HG03108 (cell line): ENCODE results near the gene HACD2.
A peak's percentile ranks its signal among the peaks of the same experiment; 100 is the strongest.
"Not testable (repeated sequence)": the region's sequence is repeated elsewhere in the genome, so short reads cannot be mapped to it uniquely, and the experiment has no call there.

ENCODE experiments used
- ATAC-seq: cut with Tn5 transposase; IDR thresholded peaks from one replicate; pipeline ENCODE4 v1.9.1; 2021; ENCODE audit warnings: moderate library complexity; ENCODE audit not compliant: unreplicated experiment

HACD2 gene

DNA sequence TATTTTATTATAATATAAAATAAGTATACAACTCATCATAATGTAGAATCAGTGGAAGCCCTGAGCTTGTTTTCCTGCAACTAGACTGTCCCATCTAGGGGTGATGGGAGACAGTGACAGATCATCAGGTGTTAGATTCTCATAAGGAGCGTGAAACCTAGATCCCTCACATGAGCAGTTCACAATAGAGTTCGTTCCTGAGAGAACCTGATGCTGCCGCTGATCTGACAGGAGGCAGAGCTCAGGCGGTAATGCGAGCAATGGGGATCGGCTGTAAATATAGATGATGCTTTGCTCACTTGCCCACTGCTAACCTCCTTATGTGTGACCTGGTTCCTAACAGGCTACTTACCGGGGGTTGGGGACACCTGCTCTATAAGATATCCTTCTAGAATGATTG is 26.8 kb upstream of the HACD2 start:
- ATAC-seq = not testable (repeated sequence)

DNA sequence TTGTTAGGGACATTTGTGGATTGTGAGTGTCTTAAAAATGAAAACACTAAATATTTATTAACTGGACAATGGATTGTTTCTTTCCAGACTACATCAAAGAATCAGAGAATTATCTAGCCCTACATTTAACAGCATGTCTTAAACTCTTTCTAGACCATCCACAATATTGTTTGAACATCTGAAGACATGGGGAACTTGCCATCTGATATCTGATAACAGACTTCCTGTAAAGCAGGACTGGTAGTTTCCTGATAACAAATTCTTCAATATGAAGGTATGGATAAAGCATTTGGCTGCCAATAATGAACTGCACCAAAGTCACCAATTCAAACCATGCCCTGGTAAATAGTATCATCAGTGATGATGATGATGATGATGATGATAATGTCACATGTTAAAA is 26.2 kb upstream of the HACD2 start:
- no peak for ATAC-seq

DNA sequence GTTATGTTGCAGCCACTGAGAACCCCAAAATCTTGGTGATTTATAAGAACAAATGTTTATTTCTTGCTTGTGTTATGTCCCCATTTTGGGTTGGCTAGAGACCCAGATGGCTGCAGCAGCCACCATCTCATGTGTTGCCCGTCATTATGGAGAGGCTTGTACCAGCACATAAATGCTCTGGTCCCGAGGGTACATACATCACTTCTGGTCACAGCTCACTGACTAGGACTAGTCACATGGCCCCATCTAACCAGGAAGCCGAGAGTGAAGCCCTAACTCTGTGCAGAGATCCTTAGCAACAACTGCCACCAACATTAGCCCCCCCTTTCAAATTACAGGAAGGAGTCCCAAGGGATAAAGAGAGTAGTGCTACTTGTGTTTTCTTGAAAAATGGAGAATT is 25.5 kb upstream of the HACD2 start:
- ATAC-seq = peak; percentile 65

DNA sequence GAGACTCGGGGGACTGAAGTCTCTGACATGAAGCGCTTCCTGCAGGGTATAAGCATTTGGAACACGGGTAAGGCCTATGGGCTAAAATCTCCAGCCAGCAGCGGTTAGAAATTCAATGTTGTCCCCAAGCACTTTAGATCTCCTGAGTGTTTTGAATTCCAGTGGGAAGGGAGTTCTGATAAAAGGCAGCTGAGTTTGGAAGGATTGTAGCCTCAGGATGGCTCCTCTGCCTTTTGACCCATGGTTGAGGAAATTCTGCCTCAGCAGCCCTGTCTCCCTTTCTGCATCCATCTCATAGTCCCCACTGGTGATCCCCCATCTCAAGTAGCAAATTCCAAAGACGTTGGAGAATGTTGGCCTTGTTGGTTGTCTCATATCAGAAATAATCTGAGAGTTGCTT is 24.2 kb upstream of the HACD2 start:
- ATAC-seq = no peak

DNA sequence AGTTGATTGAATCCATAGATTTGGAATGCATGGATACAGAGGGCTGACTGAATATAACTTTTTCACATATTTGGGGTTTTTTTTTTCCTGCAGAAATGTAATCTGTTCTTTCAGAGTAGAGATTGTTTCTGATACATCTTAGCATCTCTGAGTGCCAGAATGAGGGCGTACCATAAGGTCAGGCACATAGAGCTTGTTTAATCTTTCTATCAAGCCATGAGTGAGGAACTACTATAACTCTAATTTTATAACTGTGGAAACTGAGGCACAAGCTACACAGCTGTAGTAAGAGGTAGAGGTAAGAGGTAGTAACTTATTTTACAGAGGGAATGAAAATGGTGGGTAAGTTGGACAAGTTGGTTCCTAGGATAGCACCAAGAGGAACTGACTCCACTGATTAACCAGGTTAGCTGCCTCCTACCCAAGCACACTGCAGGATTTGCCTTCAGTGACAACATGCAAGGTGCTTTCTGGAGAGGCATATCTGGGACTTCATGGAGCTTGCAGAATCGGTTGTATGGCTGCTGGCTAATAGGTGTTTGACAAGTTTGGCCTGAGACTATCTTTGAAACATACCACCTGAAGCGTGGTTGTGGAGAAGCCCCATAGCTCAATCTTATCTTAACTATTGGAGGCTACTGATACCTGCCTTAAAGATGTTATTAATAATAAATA is 23.5 kb upstream of the HACD2 start:
- no peak for ATAC-seq

DNA sequence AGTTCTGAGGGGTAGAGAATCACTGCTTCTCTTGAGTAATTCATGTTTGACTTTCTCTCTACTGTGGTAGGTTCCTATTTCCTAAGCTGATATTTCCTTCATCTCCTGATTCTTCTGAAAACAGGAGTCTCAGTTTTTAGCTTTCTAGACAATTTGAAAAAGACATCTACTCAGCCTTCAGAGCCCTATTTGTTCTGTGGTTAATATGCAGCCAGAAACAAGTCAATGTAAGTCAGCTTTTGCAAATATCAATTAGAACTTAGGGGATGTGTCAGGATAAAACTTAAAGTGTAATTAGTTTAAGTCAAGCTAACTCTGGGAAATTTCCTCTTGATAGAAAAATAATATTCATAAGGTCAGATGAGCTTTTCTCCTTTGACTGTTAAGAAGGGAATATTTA is 21.7 kb upstream of the HACD2 start:
- no peak for ATAC-seq

DNA sequence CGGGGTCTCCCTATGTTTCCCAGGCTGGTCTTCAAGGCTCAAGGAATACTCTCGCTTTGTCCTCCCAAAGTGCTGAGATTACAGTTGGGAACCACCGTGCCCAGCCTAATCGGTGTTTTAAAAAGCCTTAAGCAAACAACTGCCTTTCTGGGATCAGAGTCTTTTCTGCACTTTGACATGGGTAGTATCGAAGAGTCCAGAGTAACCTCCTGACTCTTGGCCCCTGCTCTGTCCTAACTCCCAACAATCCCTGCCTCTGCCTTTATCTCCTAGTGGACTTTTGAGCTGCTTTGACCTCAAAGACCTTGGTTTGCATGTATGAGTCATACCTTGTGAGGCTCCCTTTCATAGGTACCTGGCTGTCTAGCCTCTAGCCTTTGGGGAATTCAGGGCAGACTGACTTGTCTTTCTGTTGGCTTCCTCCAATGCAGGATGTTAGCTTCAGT is 21.0 kb upstream of the HACD2 start:
- peak; percentile 66 for ATAC-seq

DNA sequence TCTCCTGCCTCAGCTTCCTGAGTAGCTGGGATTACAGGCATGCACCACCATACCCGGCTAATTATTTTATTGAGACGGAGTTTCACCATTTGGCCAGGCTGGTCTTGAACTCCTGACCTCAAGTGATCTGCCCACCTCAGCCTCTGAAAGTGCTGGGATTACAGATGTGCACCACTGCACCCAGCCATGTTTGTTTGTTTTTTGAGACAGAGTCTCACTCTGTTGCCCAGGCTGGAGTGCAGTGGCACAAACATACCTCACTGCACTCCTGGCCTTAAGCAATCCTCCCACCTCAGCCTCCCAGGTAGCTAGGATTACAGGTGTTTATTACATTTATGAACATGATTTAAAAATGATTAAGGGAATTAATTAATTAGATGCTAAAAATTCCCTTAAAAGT is 18.3 kb upstream of the HACD2 start:
- ATAC-seq = not testable (repeated sequence)

DNA sequence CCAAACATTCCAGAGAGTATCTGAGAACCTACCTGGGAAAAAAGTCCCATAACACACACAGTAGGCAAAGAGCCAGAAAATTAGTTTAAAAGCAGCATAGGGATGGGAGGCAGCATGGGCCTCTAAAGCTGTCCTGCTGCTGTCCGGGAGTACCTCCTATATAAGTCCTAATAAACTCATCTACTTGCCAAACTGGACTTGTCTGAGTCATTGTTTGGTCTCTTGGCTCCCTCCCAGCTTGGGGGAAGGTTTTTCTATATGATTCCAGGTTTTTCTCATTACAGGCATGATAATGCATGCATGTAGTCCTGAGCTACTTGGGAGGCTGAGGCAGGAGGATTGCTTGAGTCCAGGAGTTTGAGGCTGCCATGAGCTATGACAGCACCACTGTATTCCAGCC is 17.5 kb upstream of the HACD2 start:
- no peak for ATAC-seq

DNA sequence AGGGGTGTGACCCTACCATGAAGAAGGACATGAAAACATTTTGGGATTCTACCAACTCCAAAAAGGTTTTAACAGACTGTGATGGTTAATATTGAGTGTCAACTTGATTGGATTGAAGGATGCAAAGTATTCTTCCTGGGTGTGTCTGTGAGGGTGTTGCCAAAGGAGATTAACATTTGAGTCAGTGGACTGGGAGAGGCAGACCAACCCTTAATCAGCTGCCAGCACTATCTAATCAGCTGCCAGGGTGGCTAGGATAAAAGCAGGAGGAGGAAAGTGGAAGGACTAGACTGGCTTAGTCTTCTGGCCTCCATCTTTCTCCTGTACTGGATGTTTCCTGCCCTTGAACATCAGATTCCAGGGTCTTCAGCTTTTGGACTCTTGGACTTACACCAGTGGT is 16.0 kb upstream of the HACD2 start:
- not testable (repeated sequence) for ATAC-seq

DNA sequence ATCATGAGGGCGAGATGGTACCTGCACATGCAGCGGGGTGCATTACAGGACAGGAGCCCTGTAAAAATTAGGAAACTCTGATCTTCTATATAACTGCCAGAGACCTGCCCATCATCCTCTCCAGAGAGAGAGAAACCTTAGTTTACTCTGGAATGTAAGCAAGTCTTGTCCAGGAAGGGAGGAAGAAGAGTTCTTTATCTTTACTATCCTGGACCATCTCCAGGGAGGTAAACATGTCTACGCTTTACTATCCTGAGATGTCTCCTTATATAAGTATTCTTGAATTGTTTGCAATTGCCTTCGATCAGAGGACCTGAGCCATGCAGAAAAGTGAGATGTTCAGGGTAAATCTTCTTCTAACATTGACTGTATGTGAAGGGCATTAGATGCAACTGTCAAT is 12.7 kb upstream of the HACD2 start:
- no peak for ATAC-seq

DNA sequence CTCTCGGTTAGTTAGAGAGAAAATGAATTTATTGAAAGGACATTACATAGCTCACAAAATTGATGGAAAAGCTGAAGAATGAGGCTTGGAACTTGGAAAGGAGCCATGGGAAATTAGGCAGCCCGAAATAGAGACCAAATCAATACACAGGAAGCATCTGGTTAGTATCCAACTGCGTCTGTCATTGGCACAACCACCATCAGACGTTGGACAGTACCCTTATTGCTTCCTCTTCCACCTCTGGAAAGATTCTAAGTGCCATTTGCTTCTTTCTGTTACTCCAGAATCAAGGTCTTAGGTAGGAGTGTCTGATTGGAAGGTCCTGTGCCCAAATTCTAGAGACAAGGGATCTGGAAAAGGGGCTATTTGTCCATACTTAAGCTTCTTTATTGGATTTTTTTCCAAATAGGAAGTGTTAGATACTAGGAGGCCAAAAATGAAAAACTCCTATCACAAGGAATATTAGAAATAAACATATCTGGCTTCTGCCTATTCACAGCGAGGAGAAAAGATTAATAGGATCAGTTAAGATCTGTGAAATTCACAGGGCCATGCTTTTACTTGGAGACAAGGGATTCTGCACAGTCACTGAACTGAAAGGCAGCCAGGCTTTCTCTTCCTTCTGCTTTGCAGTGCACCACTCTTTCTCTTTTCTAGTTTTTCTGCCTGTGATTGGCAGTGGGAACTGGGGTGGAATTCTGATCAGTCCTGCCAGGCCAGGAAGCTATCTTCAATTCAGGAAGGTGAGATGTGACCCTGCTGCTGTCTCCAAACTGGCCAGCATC is 10.7 kb upstream of the HACD2 start:
- ATAC-seq = no peak

DNA sequence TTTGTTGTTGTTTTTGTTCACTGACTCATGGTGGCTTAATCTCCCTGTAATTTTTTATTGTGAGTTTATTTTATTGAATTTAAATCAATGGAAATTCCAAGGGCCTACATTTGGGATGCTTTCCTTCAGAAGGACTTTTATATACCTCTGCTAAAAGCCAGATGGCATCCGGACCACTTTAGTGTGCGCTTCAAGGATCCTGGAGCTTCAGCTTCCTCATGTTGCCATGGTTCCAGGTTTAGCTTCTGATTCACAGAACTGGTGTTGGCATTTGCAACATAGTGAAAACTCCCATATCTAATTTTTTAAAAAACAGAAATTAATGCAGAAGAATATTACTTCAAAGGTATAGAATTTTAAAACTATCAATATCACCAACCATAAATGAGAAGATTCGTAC is 8.5 kb upstream of the HACD2 start:
- no peak for ATAC-seq

DNA sequence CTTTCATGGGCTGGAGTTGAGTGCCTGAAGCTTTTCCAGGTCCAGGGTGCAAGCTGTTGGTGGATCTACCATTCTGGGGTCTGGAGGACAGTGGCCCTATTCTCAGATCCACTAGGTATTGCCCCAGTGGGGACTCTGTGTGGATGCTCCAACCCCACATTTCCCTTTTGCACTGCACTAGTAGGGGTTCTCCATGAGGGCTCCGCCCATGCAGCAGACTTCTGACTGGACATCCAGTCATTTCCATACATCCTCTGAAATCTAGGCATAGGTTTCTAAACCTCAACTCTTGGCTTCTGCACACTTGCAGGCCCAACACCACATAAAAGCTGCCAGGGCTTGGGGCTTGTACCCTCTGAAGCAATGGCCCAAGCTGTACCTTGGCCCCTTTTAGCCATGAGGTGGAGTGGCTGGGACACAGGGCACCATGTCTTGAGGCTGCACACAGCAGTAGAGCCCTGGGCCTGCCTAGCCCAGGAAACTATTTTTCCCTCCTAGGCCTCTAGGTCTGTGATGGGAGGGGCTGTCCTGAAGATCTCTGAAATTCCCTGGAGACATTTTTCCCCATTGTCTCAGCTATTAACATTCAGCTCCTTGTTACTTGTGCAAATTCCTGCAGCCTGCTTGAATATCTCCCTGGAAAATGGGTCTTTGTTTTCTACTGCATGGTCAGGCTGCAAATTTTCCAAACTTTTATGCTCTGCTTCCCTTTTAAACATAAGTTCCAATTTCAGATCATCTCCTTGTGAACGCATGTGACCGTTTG is 6.0 kb upstream of the HACD2 start:
- no peak for ATAC-seq

DNA sequence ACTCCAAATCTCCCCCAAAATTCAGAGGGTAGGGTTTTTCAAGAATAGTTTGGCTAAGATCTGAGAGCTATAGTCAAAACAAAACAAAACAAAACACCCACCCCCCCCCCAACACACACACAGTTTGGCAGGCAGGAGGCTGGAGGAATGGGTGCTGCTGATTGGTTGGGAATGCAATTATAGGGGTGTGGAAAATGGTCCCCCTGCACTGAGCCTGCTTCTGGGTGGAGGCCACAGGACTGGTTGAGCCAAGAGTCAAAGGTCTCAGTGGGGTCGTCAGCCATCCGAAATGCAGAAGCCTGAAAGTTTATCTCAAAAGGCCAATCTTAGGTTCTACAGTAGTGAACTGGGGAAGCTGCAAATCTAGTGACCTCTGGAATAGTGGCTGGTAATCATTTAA is 2.5 kb upstream of the HACD2 start:
- no peak for ATAC-seq

DNA sequence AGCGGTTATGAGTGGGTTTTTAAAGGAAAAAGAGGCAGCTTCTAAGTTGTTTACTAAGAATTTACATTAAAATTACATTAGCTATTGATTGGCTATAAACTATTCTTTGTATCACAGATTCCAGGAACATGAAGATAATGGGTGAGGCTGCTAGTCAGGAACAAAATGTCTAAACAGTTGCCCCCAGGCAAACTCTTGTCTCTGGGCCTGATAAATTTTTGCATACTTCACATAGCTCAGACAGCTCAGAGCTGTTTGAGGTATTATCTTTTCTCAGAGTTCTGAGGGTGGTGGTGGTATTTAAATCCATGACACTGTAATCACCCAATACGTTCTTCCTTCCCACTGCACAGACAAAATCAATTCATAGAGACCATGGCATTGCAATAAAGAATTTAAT is 2.1 kb upstream of the HACD2 start:
- no peak for ATAC-seq

DNA sequence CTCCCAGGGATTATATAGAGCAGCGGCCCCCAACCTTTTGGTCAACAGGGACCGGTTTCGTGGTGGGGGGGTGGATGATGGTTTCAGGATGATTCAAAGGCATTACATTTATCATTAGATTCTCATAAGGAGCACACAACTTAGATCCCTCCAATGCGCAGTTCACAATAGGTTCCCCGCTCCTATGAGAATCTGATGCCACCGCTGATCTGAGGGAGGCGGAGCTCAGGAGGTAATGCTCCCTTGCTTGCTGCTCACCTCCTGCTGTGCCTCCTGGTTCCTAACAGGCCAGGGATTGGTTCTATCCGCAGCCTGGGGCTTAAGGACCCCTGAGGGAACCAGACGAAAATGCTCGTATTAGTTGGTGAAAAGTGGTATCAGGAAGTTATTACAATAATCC is 1.3 kb upstream of the HACD2 start:
- no peak for ATAC-seq

DNA sequence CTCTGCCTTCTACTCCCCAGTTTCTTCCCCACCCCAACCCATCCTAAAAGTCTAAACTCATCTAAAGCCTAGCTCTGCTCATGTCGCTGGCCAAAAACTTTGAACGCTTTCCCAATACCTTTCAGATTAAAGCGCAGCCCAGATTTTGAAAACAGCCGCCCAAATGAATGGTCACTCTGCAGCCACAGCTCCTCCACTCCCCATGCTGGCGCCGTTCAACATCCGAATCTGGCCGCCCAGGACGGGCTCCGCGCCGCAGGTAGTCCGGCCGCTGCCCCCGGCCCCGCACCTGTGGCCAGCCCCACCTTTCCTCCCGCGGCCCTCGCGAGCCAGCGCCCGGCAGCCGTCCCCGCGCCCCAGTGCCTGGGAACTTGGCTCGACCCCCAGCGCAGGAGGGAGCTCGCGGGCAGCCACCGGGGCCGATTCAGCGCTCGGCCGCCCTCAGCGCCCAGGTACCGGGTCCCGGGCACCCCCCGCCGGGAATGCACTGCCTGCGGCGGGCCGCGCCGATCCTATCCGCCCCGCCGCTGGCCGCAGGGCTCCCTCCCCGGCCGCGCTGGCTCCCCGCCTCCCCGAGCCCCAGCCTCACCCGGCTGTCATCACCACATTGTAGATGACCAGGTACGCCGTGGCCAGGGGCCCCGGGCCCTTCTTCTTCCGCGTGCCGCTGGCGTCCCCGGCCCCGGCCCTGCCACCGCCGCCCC is 417 bp downstream of the HACD2 start:
- ATAC-seq = peak; percentile 24

DNA sequence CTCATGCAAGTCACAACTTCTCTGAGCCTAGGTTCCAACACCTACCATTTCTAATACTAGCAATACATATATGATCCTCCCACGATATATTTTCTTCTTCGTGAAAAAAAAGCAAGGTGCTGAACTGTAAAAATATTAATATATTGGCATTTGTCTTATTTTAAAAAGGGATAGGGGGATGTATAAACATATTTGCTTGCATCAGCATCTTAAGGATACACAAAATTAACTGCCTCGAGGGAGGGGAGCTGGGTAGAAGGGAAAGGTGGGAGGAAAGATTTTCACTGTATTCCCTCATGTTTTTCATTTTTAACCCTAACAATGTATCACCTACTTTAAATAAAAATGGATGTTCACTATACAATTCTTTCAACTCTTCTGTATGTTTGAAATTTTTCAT is 1.3 kb downstream of the HACD2 start:
- no peak for ATAC-seq

DNA sequence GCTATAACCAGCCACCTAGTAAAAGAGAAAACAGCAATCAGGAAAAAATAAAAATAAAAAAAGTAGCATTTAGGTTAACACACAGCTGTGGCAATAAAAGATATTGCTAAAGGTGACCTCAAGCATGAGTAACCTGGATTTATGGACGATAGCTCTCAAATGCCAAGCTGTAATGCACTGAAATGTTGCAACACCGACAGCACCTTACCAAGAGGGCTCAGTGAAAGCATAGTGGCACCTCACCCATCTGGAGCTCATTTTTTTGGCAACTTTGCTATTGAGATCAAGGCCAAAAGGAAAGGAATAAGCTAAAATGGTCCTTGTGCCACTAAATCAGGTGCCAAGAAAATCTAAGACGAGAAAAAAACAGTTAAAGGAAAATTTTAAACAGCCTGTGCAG is 2.5 kb downstream of the HACD2 start:
- ATAC-seq = no peak

DNA sequence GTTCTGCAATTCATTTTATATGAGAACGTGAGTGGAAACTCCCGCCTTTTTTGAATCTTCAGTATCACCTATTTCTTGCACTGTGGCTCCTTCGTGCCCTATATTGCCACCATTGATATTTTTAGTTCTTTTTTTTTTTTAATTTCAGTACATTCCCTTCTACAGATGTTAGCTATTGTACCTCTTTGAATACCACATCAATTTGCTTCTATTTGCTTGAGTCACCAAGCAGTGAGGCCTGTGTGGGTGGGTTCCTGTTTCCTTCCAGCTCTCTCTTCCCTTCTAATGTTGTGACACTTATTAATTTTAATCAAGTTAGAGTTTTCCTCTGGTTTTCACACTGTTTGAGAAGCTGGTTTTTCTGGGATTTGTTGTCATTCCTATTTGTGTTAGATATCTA is 8.7 kb downstream of the HACD2 start:
- ATAC-seq = no peak
